MCF 10A (cell line): ENCODE data around the gene CYP19A1. TPM values are rescaled to one million over a fixed set of nuclear protein-coding genes. Genes with fewer than 3 reads are reported as not detected.

ENCODE experiments used
- BruUV-seq: library from RNA; stranded (reverse); fragments of 400-500 nt; replicated peaks from 2 replicates; lab custom pipeline; 2021; lab: Mats Ljungman, UMichigan
- CTCF ChIA-PET: fragments of 300-600 bp; sonication (Branson Sonifier 250); formaldehyde crosslinking; extraction: SDS; loops from one replicate; lab custom pipeline; 2021; ENCODE audit warnings: antibody characterized with exemption, inconsistent platforms; lab: Yijun Ruan, JAX
- POLR2A ChIA-PET: fragments of 300-600, 350-650 bp; sonication (Branson Sonifier 250); formaldehyde crosslinking; extraction: SDS; loops from one replicate; lab custom pipeline; 2020; ENCODE audit warnings: antibody characterized with exemption, inconsistent platforms; lab: Yijun Ruan, JAX
- DNase-seq: peaks from one replicate; pipeline ENCODE4 v3.0.0-alpha.2; 2018; ENCODE audit not compliant: unreplicated experiment
- H3K27ac Mint-ChIP-seq: one replicate; pipeline ENCODE4 v1.8.0; 2022; ENCODE audit warnings: mild to moderate bottlenecking, low read depth, mixed read lengths; ENCODE audit not compliant: unreplicated experiment
- H3K27me3 Mint-ChIP-seq: one replicate; pipeline ENCODE4 v1.8.0; 2022; ENCODE audit warnings: mixed read lengths; ENCODE audit not compliant: insufficient read depth, unreplicated experiment
- H3K36me3 Mint-ChIP-seq: one replicate; pipeline ENCODE4 v1.8.0; 2022; ENCODE audit warnings: mild to moderate bottlenecking, moderate library complexity, mixed read lengths; ENCODE audit not compliant: insufficient read depth, unreplicated experiment
- H3K4me1 Mint-ChIP-seq: one replicate; pipeline ENCODE4 v1.8.0; 2022; ENCODE audit warnings: mixed read lengths; ENCODE audit not compliant: insufficient read depth, unreplicated experiment
- H3K4me3 Mint-ChIP-seq: one replicate; pipeline ENCODE4 v1.8.0; 2022; ENCODE audit warnings: mild to moderate bottlenecking, moderate library complexity, mixed read lengths; ENCODE audit not compliant: unreplicated experiment
- H3K9me3 Mint-ChIP-seq: one replicate; pipeline ENCODE4 v1.8.0; 2022; ENCODE audit warnings: mixed read lengths; ENCODE audit not compliant: unreplicated experiment
- intact Hi-C: fragments of 100-400 bp; cut with micrococcal nuclease; formaldehyde crosslinking; loops from 2 replicates; pipeline ENCODE4 v1.14.1; 2022
- total RNA-seq: library from RNA; stranded (reverse); gene quantifications from 2 replicates; pipeline ENCODE4 v1.2.3, GENCODE V29; 2022
- TF ChIP-seq, protein P1 (sequence below): fragments of 200-600 bp; IDR thresholded peaks from one replicate; pipeline ENCODE4 v1.8.0; 2022; ENCODE audit warnings: antibody characterized with exemption, mild to moderate bottlenecking; ENCODE audit not compliant: unreplicated experiment

Gene CYP19A1
- total RNA-seq, 1 experiment from 2014 or later, result not detected

DNA sequence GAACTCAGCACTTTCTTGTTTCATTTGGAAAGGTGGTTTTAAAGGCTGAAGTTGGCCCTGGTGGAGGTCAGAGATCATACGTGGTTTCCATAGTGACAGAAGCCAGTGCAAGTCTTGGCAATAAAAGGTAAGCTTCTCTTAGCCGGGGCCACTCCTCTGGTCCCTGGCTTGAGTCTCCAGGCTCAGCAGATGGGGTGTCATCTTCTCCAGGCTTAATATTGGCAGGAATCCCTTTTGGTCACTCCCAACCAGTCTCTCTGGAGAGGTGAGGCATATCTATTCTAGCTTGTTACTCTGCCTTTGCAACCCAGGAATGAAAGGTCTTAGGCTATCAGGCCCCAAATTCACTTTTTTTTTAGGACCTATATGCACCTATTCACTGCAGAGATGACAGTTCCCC lies 4.8 kb downstream of the CYP19A1 start:
- H3K9me3 Mint-ChIP-seq, result no peaks in the 10 kb centered on the region
- H3K27me3 Mint-ChIP-seq, result no peaks in the 10 kb centered on the region
- CTCF ChIA-PET, result interaction anchor here (1.5 kb wide), 1 partner anchor 70 kb away, joined by 6 read pairs; no protein-coding TSS in a partner anchor
- POLR2A ChIA-PET, result no interaction called here
- no peak overlapping the region for H3K4me3 Mint-ChIP-seq
- TF ChIP-seq, protein P1, sequence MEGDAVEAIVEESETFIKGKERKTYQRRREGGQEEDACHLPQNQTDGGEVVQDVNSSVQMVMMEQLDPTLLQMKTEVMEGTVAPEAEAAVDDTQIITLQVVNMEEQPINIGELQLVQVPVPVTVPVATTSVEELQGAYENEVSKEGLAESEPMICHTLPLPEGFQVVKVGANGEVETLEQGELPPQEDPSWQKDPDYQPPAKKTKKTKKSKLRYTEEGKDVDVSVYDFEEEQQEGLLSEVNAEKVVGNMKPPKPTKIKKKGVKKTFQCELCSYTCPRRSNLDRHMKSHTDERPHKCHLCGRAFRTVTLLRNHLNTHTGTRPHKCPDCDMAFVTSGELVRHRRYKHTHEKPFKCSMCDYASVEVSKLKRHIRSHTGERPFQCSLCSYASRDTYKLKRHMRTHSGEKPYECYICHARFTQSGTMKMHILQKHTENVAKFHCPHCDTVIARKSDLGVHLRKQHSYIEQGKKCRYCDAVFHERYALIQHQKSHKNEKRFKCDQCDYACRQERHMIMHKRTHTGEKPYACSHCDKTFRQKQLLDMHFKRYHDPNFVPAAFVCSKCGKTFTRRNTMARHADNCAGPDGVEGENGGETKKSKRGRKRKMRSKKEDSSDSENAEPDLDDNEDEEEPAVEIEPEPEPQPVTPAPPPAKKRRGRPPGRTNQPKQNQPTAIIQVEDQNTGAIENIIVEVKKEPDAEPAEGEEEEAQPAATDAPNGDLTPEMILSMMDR, result no peak
- BruUV-seq, result no TSS peak
- no peak overlapping the region for H3K27ac Mint-ChIP-seq
- no peak for DNase-seq
- intact Hi-C loops, result no loop called here
- H3K36me3 Mint-ChIP-seq, result no peaks in the 10 kb centered on the region
- no peaks in the 10 kb centered on the region for H3K4me1 Mint-ChIP-seq

DNA sequence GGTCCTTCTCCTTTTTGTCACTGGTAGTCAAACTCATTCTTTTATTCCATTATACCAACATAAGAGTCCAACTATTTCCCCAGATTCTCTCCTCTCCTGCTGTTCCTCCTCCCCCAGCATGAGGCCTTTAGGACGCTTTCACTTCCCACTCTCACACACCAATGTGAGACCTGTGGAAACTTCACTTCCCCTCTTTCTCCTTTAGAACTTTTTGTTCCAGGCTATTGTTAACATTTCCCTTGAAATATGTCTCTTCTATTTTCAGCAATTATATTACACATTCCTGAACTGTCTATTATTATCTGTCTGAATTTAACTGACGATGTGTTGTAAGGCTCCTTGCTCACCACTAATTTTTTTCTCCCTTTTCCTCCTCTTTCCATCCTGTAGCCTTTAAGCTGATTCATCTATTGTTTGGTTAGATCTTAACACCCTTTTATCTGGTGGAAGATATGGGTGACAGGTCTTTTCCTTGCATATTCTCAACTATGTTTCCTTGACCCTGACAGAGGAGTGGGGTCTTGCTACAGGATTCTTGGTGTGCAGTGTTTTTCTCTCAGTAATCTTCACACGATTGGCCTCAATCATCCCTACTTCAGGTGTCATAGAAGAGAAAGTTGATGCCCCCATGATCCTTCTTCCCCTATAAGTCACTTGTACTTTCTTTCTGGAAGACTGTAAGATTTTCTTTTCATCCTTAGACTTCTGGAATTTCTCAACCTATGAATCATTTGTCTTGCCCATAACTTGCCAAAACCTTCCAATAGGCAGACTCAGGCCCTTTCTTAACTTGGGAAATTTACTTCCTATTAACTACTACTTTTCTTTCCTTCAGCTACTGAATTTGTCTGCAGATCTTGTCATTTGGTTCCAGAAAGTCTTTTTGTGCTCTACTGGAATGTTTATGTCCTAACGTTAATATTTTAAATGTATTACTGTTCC lies 5.9 kb downstream of the CYP19A1 start:
- Mint-ChIP-seq H3K4me3 (no peak overlapping the region), H3K36me3 (no peaks in the 10 kb centered on the region), H3K27ac (no peak overlapping the region), H3K27me3 (no peaks in the 10 kb centered on the region), H3K9me3 (no peaks in the 10 kb centered on the region), H3K4me1 (no peaks in the 10 kb centered on the region)
- intact Hi-C loops, result no loop called here
- BruUV-seq, result no TSS peak
- peak; percentile 53 for DNase-seq
- POLR2A ChIA-PET, result no interaction called here
- CTCF ChIA-PET, result no interaction called here
- TF ChIP-seq, protein P1, result no peak

DNA sequence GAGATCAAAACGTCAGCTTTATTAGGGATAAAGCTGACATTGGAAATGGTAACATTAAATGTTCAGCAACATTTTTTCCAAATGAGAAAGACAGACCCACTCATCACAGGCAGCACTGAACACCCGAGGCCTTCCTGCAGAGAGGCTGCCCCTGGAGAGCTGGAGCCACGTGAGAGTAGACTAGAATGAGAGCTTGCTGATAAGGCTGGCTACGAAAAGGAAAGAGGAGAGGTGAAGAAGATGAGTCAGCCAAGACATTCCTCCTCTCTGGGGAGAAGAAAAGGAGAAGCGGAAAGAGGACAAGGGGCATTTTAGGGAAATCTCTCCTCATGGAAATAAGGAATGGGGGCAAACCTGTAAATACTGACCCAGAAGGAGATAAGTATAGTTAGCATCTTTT lies 7.3 kb downstream of the CYP19A1 start:
- Mint-ChIP-seq H3K9me3 (no peaks in the 10 kb centered on the region), H3K4me3 (no peak overlapping the region), H3K36me3 (no peaks in the 10 kb centered on the region), H3K27ac (no peak overlapping the region), H3K4me1 (no peaks in the 10 kb centered on the region), H3K27me3 (no peaks in the 10 kb centered on the region)
- intact Hi-C loops, result no loop called here
- ChIA-PET CTCF (interaction anchor here (0.6 to 0.8 kb wide), 2 partner anchors 72 to 788 kb away, joined by 3 to 4 read pairs; no protein-coding TSS in a partner anchor), POLR2A (no interaction called here)
- TF ChIP-seq, protein P1, result no peak
- BruUV-seq, result no TSS peak
- no peak for DNase-seq

DNA sequence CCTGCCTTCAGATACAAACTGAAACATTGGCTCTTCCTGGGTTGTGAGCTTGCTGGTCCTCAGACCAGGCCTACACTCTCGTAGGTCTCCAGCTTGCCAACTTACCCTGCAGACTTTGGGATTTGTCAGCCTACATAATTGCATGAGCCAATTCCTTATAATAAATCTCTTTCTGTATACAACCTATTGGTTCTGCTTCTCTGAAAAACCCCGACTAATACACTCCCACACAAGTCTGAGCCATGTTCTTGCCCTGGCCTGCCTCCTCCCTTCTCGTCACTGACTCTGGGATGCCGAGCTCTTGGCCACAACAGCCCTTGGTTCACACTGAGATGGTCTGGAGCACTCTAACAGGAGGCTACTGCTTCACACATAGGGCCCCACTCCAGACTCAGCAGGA lies 9.5 kb downstream of the CYP19A1 start:
- H3K27me3 Mint-ChIP-seq, result no peaks in the 10 kb centered on the region
- BruUV-seq, result no TSS peak
- TF ChIP-seq, protein P1, result no peak
- H3K4me3 Mint-ChIP-seq, result no peak overlapping the region
- intact Hi-C loops, result no loop called here
- H3K27ac Mint-ChIP-seq, result no peak overlapping the region
- ChIA-PET CTCF (no interaction called here), POLR2A (interaction anchor here (0.7 kb wide), 1 partner anchor 10 kb away, joined by 3 read pairs; no protein-coding TSS in a partner anchor)
- no peaks in the 10 kb centered on the region for H3K9me3 Mint-ChIP-seq
- H3K36me3 Mint-ChIP-seq, result no peaks in the 10 kb centered on the region
- no peaks in the 10 kb centered on the region for H3K4me1 Mint-ChIP-seq
- DNase-seq, result no peak
